ENCODE data around the gene CD99L2.
A peak's percentile ranks its signal among the peaks of the same experiment; 100 is the strongest.
"Not testable (repeated sequence)": the region's sequence is repeated elsewhere in the genome, so short reads cannot be mapped to it uniquely, and the experiment has no call there.

The CD99L2 gene

GRCh38 chrX:150906694-150907093 lies 8.2 kb upstream of the CD99L2 start:
- Mint-ChIP-seq H3K27ac (no peak overlapping the region), H3K4me1 (no peaks in the 10 kb centered on the region), H3K9me3 (no peaks in the 10 kb centered on the region), H3K27me3 (peaks cover 15% of the 10 kb centered on the region), H3K4me3 (no peak overlapping the region), H3K36me3 (no peaks in the 10 kb centered on the region)
- CTCF ChIA-PET, result no interaction called here
- no peak for DNase-seq

GRCh38 chrX:150905293-150905692 lies 6.8 kb upstream of the CD99L2 start:
- Mint-ChIP-seq H3K27ac (no peak overlapping the region), H3K4me3 (no peak overlapping the region), H3K36me3 (no peaks in the 10 kb centered on the region), H3K4me1 (no peaks in the 10 kb centered on the region), H3K9me3 (no peaks in the 10 kb centered on the region), H3K27me3 (peaks cover 19% of the 10 kb centered on the region)
- CTCF ChIA-PET, result no interaction called here
- no peak for DNase-seq

GRCh38 chrX:150903110-150903508 lies 4.6 kb upstream of the CD99L2 start:
- Mint-ChIP-seq H3K4me3 (no peak overlapping the region), H3K27me3 (peaks cover 28% of the 10 kb centered on the region), H3K9me3 (no peaks in the 10 kb centered on the region), H3K36me3 (no peaks in the 10 kb centered on the region), H3K4me1 (peaks cover 7% of the 10 kb centered on the region), H3K27ac (no peak overlapping the region)
- DNase-seq, result no peak
- CTCF ChIA-PET, result no interaction called here

- H3K4me3 Mint-ChIP-seq, result no peak overlapping the region
- H3K27ac Mint-ChIP-seq, result no peak overlapping the region
- CTCF ChIA-PET, result no interaction called here
- H3K36me3 Mint-ChIP-seq, result no peaks in the 10 kb centered on the region
- H3K27me3 Mint-ChIP-seq, result peaks cover 28% of the 10 kb centered on the region
- H3K9me3 Mint-ChIP-seq, result no peaks in the 10 kb centered on the region
- DNase-seq, result no peak
- peaks cover 8% of the 10 kb centered on the region for H3K4me1 Mint-ChIP-seq
Observed at GRCh38 chrX:150902434-150903109, 4.1 kb upstream of the CD99L2 start.

GRCh38 chrX:150899191-150899757 lies 806 bp upstream of the CD99L2 start:
- H3K36me3 Mint-ChIP-seq, result no peaks in the 10 kb centered on the region
- H3K4me3 Mint-ChIP-seq, result peak overlapping the region; percentile 78
- CTCF ChIA-PET, result interaction anchor here (0.8 kb wide), 1 partner anchor 84 kb away, joined by 4 read pairs; the partner anchor contains the start of gene HMGB3
- H3K27ac Mint-ChIP-seq, result peak overlapping the region; percentile 76
- DNase-seq, result peak; percentile 56
- no peaks in the 10 kb centered on the region for H3K9me3 Mint-ChIP-seq
- H3K27me3 Mint-ChIP-seq, result peaks cover 28% of the 10 kb centered on the region
- H3K4me1 Mint-ChIP-seq, result peaks cover 18% of the 10 kb centered on the region

- H3K27ac Mint-ChIP-seq, result peak overlapping the region; percentile 82
- peak overlapping the region; percentile 77 for H3K4me3 Mint-ChIP-seq
- H3K27me3 Mint-ChIP-seq, result peaks cover 17% of the 10 kb centered on the region
- peak; percentile 65 for DNase-seq
- H3K36me3 Mint-ChIP-seq, result no peaks in the 10 kb centered on the region
- peaks cover 18% of the 10 kb centered on the region for H3K4me1 Mint-ChIP-seq
- H3K9me3 Mint-ChIP-seq, result no peaks in the 10 kb centered on the region
- CTCF ChIA-PET, result no interaction called here
Observed at GRCh38 chrX:150897421-150898320, 797 bp downstream of the CD99L2 start.

GRCh38 chrX:150896632-150897031 lies 1.8 kb downstream of the CD99L2 start:
- H3K9me3 Mint-ChIP-seq, result no peaks in the 10 kb centered on the region
- CTCF ChIA-PET, result no interaction called here
- no peaks in the 10 kb centered on the region for H3K36me3 Mint-ChIP-seq
- H3K4me3 Mint-ChIP-seq, result no peak overlapping the region
- peaks cover 12% of the 10 kb centered on the region for H3K27me3 Mint-ChIP-seq
- H3K4me1 Mint-ChIP-seq, result peaks cover 18% of the 10 kb centered on the region
- H3K27ac Mint-ChIP-seq, result no peak overlapping the region
- no peak for DNase-seq

GRCh38 chrX:150893936-150894335 lies 4.5 kb downstream of the CD99L2 start:
- CTCF ChIA-PET, result no interaction called here
- Mint-ChIP-seq H3K27me3 (no peaks in the 10 kb centered on the region), H3K27ac (no peak overlapping the region), H3K36me3 (no peaks in the 10 kb centered on the region), H3K4me1 (peaks cover 11% of the 10 kb centered on the region), H3K4me3 (no peak overlapping the region), H3K9me3 (no peaks in the 10 kb centered on the region)
- DNase-seq, result no peak

GRCh38 chrX:150889131-150889530 lies 9.3 kb downstream of the CD99L2 start:
- CTCF ChIA-PET, result no interaction called here
- no peak overlapping the region for H3K4me3 Mint-ChIP-seq
- no peak overlapping the region for H3K27ac Mint-ChIP-seq
- H3K4me1 Mint-ChIP-seq, result no peaks in the 10 kb centered on the region
- H3K27me3 Mint-ChIP-seq, result no peaks in the 10 kb centered on the region
- no peak for DNase-seq
- H3K9me3 Mint-ChIP-seq, result no peaks in the 10 kb centered on the region
- no peaks in the 10 kb centered on the region for H3K36me3 Mint-ChIP-seq

- Mint-ChIP-seq H3K36me3 (no peaks in the 10 kb centered on the region), H3K27ac (no peak overlapping the region), H3K4me1 (peaks cover 4% of the 10 kb centered on the region), H3K9me3 (no peaks in the 10 kb centered on the region), H3K4me3 (no peak overlapping the region), H3K27me3 (no peaks in the 10 kb centered on the region)
- CTCF ChIA-PET, result interaction anchor here (0.6 kb wide), 1 partner anchor 194 kb away, joined by 3 read pairs; no protein-coding TSS in a partner anchor
- no peak for DNase-seq
Observed at GRCh38 chrX:150887906-150888465, 10.5 kb downstream of the CD99L2 start.

GRCh38 chrX:150887268-150887667 lies 11.2 kb downstream of the CD99L2 start:
- H3K4me1 Mint-ChIP-seq, H3K4me3 Mint-ChIP-seq, CTCF ChIA-PET, DNase-seq, H3K27ac Mint-ChIP-seq, H3K9me3 Mint-ChIP-seq, H3K27me3 Mint-ChIP-seq, H3K36me3 Mint-ChIP-seq: not testable (repeated sequence)

- no peaks in the 10 kb centered on the region for H3K9me3 Mint-ChIP-seq
- peaks cover 5% of the 10 kb centered on the region for H3K4me1 Mint-ChIP-seq
- no peak overlapping the region for H3K27ac Mint-ChIP-seq
- no peak overlapping the region for H3K4me3 Mint-ChIP-seq
- CTCF ChIA-PET, result interaction anchor here (0.8 kb wide), 1 partner anchor 46 kb away, joined by 3 read pairs; no protein-coding TSS in a partner anchor
- H3K36me3 Mint-ChIP-seq, result no peaks in the 10 kb centered on the region
- DNase-seq, result no peak
- no peaks in the 10 kb centered on the region for H3K27me3 Mint-ChIP-seq
Observed at GRCh38 chrX:150886381-150886780, 12.1 kb downstream of the CD99L2 start.

GRCh38 chrX:150880808-150881165 lies 17.7 kb downstream of the CD99L2 start:
- peak; percentile 32 for DNase-seq
- Mint-ChIP-seq H3K27me3 (no peaks in the 10 kb centered on the region), H3K4me3 (peak overlapping the region; percentile 26), H3K9me3 (peaks cover 7% of the 10 kb centered on the region), H3K27ac (peak overlapping the region; percentile 82), H3K36me3 (peaks cover 13% of the 10 kb centered on the region), H3K4me1 (peaks cover 31% of the 10 kb centered on the region)
- CTCF ChIA-PET, result no interaction called here
